Right atrium auricular region (tissue), 2 donors: ENCODE measurements around the gene MYBBP1A. TPM values are rescaled to one million over a fixed set of nuclear protein-coding genes. Genes with fewer than 3 reads are reported as not detected.

Experiments
- DNase-seq: peaks from one replicate; pipeline ENCODE4 v3.0.0-alpha.2; 2019; ENCODE audit warnings: low spot score
- H3K27ac ChIP-seq, 2 donors: fragments of 200-600 bp; sonication (generic); 1 replicate in 1 of 2; 2 replicates in 1 of 2; pipeline ENCODE4 v1.5.1; 2016 to 2019
- H3K27me3 ChIP-seq, 2 donors: fragments of 200-600 bp; sonication (generic); one replicate each; pipeline versions ENCODE4 v1.5.1 to v1.6.0; 2017 to 2019
- H3K36me3 ChIP-seq: fragments of 200-600 bp; sonication (generic); one replicate; pipeline ENCODE4 v1.5.1; 2016
- H3K4me1 ChIP-seq, 2 donors: fragments of 200-600 bp; sonication (generic); one replicate each; pipeline versions ENCODE4 v1.5.1 to v1.6.0; 2017 to 2019
- H3K4me3 ChIP-seq, 2 donors: fragments of 200-600 bp; sonication (generic); 1 replicate in 1 of 2; 2 replicates in 1 of 2; pipeline ENCODE4 v1.5.1; 2017 to 2019; ENCODE audit warnings: mild to moderate bottlenecking in 1 of 2, moderate library complexity in 1 of 2
- H3K9me3 ChIP-seq, 2 donors: fragments of 200-600 bp; sonication (generic); one replicate each; pipeline ENCODE4 v1.5.1; 2019
- CTCF ChIP-seq, 2 donors: fragments of 200-600 bp; sonication (generic); IDR thresholded peaks; one replicate each; pipeline ENCODE4 v1.5.1; 2019; ENCODE audit warnings: antibody characterized with exemption in 2 of 2
- total RNA-seq, 2 donors: library from RNA; depleted of rRNA; stranded (reverse); fragments of >200 nt; gene quantifications; one replicate each; pipeline ENCODE4 v1.1.0, GENCODE V29; 2016

MYBBP1A gene
- total RNA-seq, 2 donors from 2014 or later, result 19.6 to 25.8 TPM

GRCh38 chr17:4490637-4491061 lies 64.5 kb downstream of the MYBBP1A start:
- no peaks in the 10 kb centered on the region for H3K4me1 ChIP-seq
- H3K9me3 ChIP-seq, result no peaks in the 10 kb centered on the region
- TF ChIP-seq CTCF (IDR thresholded peaks at IDR 0.05), result no peak
- no peak overlapping the region for H3K4me3 ChIP-seq
- no peaks in the 10 kb centered on the region for H3K27me3 ChIP-seq
- no peak overlapping the region for H3K27ac ChIP-seq
- no peaks in the 10 kb centered on the region for H3K36me3 ChIP-seq
- DNase-seq, result no peak

- Histone ChIP-seq H3K4me3 (no peak overlapping the region), H3K36me3 (no peaks in the 10 kb centered on the region), H3K4me1 (no peaks in the 10 kb centered on the region), H3K27ac (no peak overlapping the region), H3K9me3 (no peaks in the 10 kb centered on the region), H3K27me3 (no peaks in the 10 kb centered on the region)
- no peak for TF ChIP-seq CTCF (IDR thresholded peaks at IDR 0.05)
- DNase-seq, result no peak
Observed at GRCh38 chr17:4490109-4490591, 65.0 kb downstream of the MYBBP1A start.

GRCh38 chr17:4488989-4489595 lies 66.1 kb downstream of the MYBBP1A start:
- no peaks in the 10 kb centered on the region for H3K36me3 ChIP-seq
- no peak overlapping the region for H3K27ac ChIP-seq
- no peaks in the 10 kb centered on the region for H3K27me3 ChIP-seq
- no peak for TF ChIP-seq CTCF (IDR thresholded peaks at IDR 0.05)
- DNase-seq, result no peak
- no peaks in the 10 kb centered on the region for H3K9me3 ChIP-seq
- H3K4me3 ChIP-seq, result no peak overlapping the region
- no peaks in the 10 kb centered on the region for H3K4me1 ChIP-seq

Other genes starting within 250 kb of the MYBBP1A start
- gene UBE2G1, start 188.7 kb downstream of the MYBBP1A start, total RNA-seq, result 10 to 100 TPM; 39.5 to 58.5 TPM
- gene SPNS3, start 121.4 kb downstream of the MYBBP1A start, total RNA-seq, result not detected
- gene SPNS2, start 56.5 kb downstream of the MYBBP1A start, total RNA-seq, result 10 to 100 TPM in 1 of 2 donors, 1 to 10 TPM in 1; 7.2 to 16.8 TPM
- not detected for gene GGT6, start 5.2 kb upstream of the MYBBP1A start, total RNA-seq
- 10 to 100 TPM; 21.1 to 41.6 TPM for gene SMTNL2, start 29.1 kb upstream of the MYBBP1A start, total RNA-seq
- gene ALOX15, start 86.3 kb upstream of the MYBBP1A start, total RNA-seq, result 10 to 100 TPM; 16.9 to 65.0 TPM
- gene PELP1, start 148.8 kb upstream of the MYBBP1A start, total RNA-seq, result 10 to 100 TPM; 14.6 to 22.3 TPM
- 10 to 100 TPM in 1 of 2 donors, 1 to 10 TPM in 1; 9.0 to 22.9 TPM for gene ARRB2, start 155.2 kb upstream of the MYBBP1A start, total RNA-seq
- 10 to 100 TPM; 25.1 to 31.2 TPM for gene MED11, start 176.0 kb upstream of the MYBBP1A start, total RNA-seq
- under 1 TPM in 1 of 2 donors, not detected in 1; 0.31 TPM for gene ZMYND15, start 184.4 kb upstream of the MYBBP1A start, total RNA-seq
- 10 to 100 TPM in 1 of 2 donors, 1 to 10 TPM in 1; 5.2 to 12.4 TPM for gene CXCL16, start 184.5 kb upstream of the MYBBP1A start, total RNA-seq
- gene TM4SF5, start 216.5 kb upstream of the MYBBP1A start, total RNA-seq, result not detected
- gene VMO1, start 231.0 kb upstream of the MYBBP1A start, total RNA-seq, result 1 to 10 TPM in 1 of 2 donors, not detected in 1; 3.9 TPM
- gene GLTPD2, start 233.6 kb upstream of the MYBBP1A start, total RNA-seq, result not detected
- gene PSMB6, start 240.8 kb upstream of the MYBBP1A start, total RNA-seq, result 100 to 1,000 TPM; 153 to 201 TPM